IPS-11a (cell line): ENCODE data around the gene PSTK.

Experiments used
- H3K4me3 ChIP-seq: one replicate; pipeline ENCODE4 v1.5.1; 2013; ENCODE audit warnings: low read depth, low read length, control low read depth

PSTK gene

DNA sequence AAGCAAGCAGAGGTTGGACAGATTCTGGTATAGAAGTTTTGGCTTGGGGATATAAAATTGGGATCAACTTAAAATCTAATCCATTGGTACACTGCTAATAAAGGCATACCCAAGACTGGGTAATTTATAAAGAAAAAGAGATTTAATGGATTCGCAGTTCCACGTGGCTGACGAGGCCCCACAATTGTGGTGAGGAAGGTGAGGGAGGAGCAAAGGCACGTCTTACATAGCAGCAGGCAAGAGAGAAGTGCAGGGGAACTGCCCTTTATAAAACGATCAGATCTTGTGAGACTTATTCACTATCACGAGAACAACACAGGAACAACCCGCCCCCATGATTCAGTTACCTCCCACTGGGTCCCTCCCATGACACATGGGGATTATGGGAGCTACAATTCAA, 38.3 kb downstream of the PSTK start:
- H3K4me3 ChIP-seq, result no peak overlapping the region

GRCh38 chr10:123019264-123019663, 39.1 kb downstream of the PSTK start:
- H3K4me3 ChIP-seq, result no peak overlapping the region

GRCh38 chr10:123019941-123020703, 39.9 kb downstream of the PSTK start:
- no peak overlapping the region for H3K4me3 ChIP-seq

GRCh38 chr10:123021517-123021916, 41.3 kb downstream of the PSTK start:
- H3K4me3 ChIP-seq, result no peak overlapping the region

DNA sequence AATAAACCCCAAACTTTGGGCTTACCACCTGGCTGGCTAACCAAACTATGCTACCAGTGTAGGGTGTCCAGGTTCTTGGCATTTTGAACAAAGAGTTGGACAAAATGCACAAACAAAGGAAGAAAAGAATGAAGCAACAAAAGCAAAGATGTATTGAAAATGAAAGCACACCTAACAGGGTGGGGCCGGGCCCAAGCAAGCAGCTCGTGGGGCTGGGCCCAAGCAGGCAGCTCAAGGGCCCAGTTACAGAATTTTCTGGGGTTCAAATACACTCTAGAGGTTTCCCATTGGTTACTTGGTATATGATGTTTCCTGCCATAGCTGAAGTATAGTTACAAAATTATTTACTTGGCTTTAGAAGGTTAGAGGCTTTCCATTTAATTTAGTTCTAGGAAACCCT, 44.3 kb downstream of the PSTK start:
- no peak overlapping the region for H3K4me3 ChIP-seq

GRCh38 chr10:123026302-123026701, 46.1 kb downstream of the PSTK start:
- no peak overlapping the region for H3K4me3 ChIP-seq

GRCh38 chr10:123027861-123028260, 47.7 kb downstream of the PSTK start:
- H3K4me3 ChIP-seq, result no peak overlapping the region

- H3K4me3 ChIP-seq, result no peak overlapping the region
Observed at GRCh38 chr10:123031124-123031523, 50.9 kb downstream of the PSTK start.

DNA sequence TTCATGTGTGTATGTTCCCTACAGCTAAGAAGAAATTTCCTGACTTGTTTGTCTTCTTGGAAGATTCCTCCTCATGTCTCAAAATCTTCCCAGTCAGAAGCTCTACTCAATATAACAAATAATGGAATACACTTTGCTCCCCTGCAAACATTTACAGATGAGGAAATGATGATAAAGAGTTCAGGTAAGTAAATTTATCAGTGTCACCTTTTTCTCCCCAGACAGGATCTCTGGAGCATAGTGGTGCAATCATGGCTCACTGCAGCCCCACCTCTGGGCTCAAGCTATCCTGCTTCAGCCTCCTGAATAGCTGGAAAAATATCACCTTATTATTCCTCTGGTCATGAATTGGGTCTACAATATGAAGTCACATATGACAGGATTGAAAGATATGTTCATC, 54.1 kb downstream of the PSTK start:
- H3K4me3 ChIP-seq, result no peak overlapping the region

DNA sequence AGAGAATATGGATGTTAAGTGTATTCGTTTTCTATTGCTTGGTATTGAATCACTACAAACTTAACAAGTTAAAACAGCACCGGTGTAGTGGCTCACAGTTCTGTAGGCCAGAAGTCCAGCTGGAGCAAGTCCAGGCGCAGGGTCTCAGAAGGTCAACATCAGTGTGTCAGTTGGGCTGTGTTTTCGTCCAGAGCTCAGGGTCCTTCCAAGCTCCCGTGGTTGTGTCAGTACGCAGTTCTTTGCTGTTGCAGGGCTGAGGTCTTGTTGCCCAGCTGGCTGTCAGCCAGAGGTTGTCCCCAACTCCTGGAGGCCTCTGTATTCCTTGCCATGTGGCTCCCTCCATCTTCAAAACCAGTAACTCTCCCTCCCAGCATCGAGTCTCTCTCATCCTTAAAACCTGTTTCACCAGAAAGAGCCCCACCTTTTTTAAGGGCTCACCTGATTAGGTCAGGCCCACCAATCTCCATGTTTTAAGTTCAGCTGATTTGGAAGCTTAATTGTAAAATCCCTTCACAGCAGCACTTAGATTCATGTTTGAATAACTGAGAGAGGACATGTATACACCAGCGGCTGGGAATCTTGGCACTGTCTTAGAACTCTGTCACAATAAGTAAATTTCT, 55.4 kb downstream of the PSTK start:
- H3K4me3 ChIP-seq, result no peak overlapping the region

DNA sequence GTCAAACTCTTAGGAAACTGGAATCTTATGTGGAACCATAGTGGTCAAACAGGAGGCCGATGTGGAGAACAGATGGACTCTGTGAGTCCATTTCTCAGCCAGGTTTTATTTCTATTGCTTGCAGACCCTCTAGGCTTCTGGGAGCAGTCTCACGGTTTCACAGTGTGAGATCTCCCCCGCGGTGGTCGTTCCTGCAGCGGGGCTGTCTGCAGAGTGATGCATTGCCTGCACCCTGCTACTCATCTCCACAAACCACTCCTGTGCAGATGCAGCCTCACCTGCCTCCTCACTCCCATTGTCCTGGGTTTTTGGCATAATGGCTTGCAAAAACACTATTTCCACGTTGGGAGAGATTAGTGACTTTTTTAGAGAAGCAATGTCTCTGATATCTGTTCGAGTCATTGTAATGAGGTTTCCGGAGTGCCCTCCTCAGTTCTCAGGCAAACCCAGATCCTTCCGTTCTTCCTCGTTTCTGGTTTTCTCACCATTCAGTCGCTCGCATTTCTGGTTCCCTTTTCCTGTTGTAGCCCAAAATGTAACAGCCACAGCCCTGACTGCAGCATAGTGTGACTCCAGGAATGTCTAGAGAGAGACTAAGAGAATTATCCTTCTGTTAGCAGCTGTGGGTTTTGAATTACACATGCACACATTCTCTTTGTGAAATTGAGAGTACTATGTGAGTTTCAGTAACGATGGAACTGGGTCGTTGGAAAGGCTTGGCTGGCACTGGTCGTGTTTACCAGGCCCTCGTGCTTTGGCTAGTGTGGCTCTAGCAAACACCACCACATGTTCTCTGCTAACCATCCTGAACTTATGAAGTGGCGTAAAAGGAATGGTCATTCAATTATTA, 58.8 kb downstream of the PSTK start:
- no peak overlapping the region for H3K4me3 ChIP-seq

GRCh38 chr10:123039632-123039930, 59.4 kb downstream of the PSTK start:
- H3K4me3 ChIP-seq, result no peak overlapping the region
